HG02981 (cell line): Measurements from ENCODE around the gene LGI2.

Source experiments
- ATAC-seq: cut with Tn5 transposase; IDR thresholded peaks from one replicate; pipeline ENCODE4 v1.9.1; 2021; ENCODE audit warnings: mild to moderate bottlenecking, moderate library complexity; ENCODE audit not compliant: unreplicated experiment

Gene LGI2

GRCh38 chr4:24968278-24968677 is 62.5 kb downstream of the LGI2 start:
- no peak for ATAC-seq

- no peak for ATAC-seq
Observed at GRCh38 chr4:24967346-24967745, 63.4 kb downstream of the LGI2 start.

GRCh38 chr4:24966076-24966475 is 64.7 kb downstream of the LGI2 start:
- no peak for ATAC-seq

GRCh38 chr4:24965627-24966026 is 65.1 kb downstream of the LGI2 start:
- ATAC-seq: no peak

GRCh38 chr4:24963277-24963676 is 67.5 kb downstream of the LGI2 start:
- ATAC-seq: no peak

- ATAC-seq: no peak
Observed at GRCh38 chr4:24957886-24958285, 72.9 kb downstream of the LGI2 start.

- no peak for ATAC-seq
Observed at GRCh38 chr4:24956763-24957162, 74.0 kb downstream of the LGI2 start.

GRCh38 chr4:24956091-24956490 is 74.7 kb downstream of the LGI2 start:
- ATAC-seq: no peak

- ATAC-seq: no peak
Observed at GRCh38 chr4:24952667-24953066, 78.1 kb downstream of the LGI2 start.

GRCh38 chr4:24949970-24950369 is 80.8 kb downstream of the LGI2 start:
- ATAC-seq: no peak
